Ishikawa (cell line): ENCODE results near the gene GAR1.

ENCODE experiments used
- CEBPB ChIP-seq: IDR thresholded peaks from 2 replicates; pipeline ENCODE4 v1.6.1; 2012
- CREB1 ChIP-seq: IDR thresholded peaks from 2 replicates; pipeline ENCODE4 v1.6.1; 2012; ENCODE audit warnings: low read depth
- EGR1 ChIP-seq: IDR thresholded peaks from 2 replicates; pipeline ENCODE4 v1.6.1; 2012
- EP300 ChIP-seq: IDR thresholded peaks from 2 replicates; pipeline ENCODE4 v1.6.1; 2012; ENCODE audit warnings: borderline replicate concordance
- MAX ChIP-seq: IDR thresholded peaks from 2 replicates; pipeline ENCODE4 v1.6.1; 2012
- NFIC ChIP-seq: IDR thresholded peaks from 2 replicates; pipeline ENCODE4 v1.6.1; 2012
- TAF1 ChIP-seq: IDR thresholded peaks from 2 replicates; pipeline ENCODE4 v1.6.1; 2012; ENCODE audit warnings: low read depth, mild to moderate bottlenecking
- YY1 ChIP-seq: IDR thresholded peaks from 2 replicates; pipeline ENCODE4 v1.6.1; 2012; ENCODE audit warnings: low read depth
- TF ChIP-seq, protein P1 (sequence below): IDR thresholded peaks from 2 replicates; pipeline ENCODE4 v1.6.1; 2012; ENCODE audit warnings: low read depth, mild to moderate bottlenecking
- TF ChIP-seq, protein P2 (sequence below): IDR thresholded peaks from 2 replicates; pipeline ENCODE4 v1.6.1; 2012

GRCh38 chr4:109827672-109828071 lies 12.1 kb downstream of the GAR1 start, which contains the start of gene RRH:
- no peak for TF ChIP-seq EP300
- TF ChIP-seq MAX, result no peak
- no peak for TF ChIP-seq CREB1
- no peak for TF ChIP-seq TAF1
- TF ChIP-seq, protein P1, sequence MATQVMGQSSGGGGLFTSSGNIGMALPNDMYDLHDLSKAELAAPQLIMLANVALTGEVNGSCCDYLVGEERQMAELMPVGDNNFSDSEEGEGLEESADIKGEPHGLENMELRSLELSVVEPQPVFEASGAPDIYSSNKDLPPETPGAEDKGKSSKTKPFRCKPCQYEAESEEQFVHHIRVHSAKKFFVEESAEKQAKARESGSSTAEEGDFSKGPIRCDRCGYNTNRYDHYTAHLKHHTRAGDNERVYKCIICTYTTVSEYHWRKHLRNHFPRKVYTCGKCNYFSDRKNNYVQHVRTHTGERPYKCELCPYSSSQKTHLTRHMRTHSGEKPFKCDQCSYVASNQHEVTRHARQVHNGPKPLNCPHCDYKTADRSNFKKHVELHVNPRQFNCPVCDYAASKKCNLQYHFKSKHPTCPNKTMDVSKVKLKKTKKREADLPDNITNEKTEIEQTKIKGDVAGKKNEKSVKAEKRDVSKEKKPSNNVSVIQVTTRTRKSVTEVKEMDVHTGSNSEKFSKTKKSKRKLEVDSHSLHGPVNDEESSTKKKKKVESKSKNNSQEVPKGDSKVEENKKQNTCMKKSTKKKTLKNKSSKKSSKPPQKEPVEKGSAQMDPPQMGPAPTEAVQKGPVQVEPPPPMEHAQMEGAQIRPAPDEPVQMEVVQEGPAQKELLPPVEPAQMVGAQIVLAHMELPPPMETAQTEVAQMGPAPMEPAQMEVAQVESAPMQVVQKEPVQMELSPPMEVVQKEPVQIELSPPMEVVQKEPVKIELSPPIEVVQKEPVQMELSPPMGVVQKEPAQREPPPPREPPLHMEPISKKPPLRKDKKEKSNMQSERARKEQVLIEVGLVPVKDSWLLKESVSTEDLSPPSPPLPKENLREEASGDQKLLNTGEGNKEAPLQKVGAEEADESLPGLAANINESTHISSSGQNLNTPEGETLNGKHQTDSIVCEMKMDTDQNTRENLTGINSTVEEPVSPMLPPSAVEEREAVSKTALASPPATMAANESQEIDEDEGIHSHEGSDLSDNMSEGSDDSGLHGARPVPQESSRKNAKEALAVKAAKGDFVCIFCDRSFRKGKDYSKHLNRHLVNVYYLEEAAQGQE, result no peak
- TF ChIP-seq YY1, result no peak
- TF ChIP-seq, protein P2, sequence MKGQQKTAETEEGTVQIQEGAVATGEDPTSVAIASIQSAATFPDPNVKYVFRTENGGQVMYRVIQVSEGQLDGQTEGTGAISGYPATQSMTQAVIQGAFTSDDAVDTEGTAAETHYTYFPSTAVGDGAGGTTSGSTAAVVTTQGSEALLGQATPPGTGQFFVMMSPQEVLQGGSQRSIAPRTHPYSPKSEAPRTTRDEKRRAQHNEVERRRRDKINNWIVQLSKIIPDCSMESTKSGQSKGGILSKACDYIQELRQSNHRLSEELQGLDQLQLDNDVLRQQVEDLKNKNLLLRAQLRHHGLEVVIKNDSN, result no peak
- no peak for TF ChIP-seq EGR1
- TF ChIP-seq NFIC, result no peak
- TF ChIP-seq CEBPB, result no peak
